GM18861 (cell line): ENCODE data around the gene CDHR3.
"Not testable (repeated sequence)": the region's sequence is repeated elsewhere in the genome, so short reads cannot be mapped to it uniquely, and the experiment has no call there.

ENCODE experiments used
- ATAC-seq: cut with Tn5 transposase; IDR thresholded peaks from one replicate; pipeline ENCODE4 v1.9.1; 2021; ENCODE audit not compliant: unreplicated experiment

CDHR3 gene

DNA sequence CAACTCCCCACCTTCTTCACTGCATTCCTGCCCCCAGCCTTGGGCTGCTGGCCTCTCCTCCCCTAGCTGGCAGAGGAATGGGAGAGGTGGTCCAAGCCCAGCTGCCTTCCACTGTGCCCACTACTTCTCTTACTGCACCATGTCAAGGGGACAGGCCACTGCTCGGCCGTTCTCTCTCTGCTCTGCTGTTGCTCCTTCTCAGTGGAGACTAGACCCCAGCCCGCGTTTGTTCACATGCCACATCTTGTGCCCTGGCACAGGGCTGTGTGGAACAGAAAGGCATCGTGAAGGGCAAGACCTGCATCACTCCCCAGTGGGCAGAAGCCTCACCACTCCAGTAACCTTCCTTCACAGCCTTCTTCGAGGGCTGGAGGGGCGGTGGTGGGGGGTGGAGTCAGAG, 711 bp upstream of the CDHR3 start:
- ATAC-seq: no peak

DNA sequence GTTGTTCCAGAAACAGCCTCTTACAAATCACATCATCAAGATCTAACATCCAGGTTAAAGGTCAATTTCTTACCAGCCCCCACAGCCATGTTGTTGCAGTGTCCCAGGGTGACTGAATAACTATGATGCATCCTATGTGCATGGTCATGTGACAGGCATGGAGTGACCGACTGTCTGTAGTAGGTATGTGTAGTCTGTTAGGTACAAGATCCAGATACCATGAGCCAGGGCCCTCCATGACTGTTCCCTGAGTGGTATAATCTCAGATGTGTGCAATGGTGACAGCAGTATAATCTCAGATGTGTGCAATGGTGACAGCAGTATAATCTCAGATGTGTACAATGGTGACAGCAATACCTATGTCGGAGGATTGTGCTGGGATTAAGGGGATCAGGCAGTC, 8.8 kb downstream of the CDHR3 start:
- no peak for ATAC-seq

DNA sequence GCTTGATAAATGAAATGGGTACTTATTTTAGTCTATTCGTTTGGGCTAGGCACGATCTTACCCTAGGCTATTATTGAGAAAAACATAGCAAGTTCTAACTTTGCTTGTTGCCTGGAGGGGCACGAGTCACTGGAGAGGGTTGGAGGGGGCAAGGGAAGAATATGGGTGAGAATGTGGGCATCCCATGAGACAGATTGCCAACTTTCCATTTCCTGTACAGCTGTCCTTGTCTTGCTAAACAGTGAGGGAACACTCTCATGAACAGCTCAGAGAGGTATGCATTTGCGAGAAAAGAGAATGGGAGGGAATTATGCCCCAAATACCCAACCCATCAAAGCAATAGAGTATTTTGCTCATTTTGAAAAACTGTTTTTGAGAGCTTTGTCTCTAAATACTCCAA, 9.2 kb downstream of the CDHR3 start:
- ATAC-seq: no peak

DNA sequence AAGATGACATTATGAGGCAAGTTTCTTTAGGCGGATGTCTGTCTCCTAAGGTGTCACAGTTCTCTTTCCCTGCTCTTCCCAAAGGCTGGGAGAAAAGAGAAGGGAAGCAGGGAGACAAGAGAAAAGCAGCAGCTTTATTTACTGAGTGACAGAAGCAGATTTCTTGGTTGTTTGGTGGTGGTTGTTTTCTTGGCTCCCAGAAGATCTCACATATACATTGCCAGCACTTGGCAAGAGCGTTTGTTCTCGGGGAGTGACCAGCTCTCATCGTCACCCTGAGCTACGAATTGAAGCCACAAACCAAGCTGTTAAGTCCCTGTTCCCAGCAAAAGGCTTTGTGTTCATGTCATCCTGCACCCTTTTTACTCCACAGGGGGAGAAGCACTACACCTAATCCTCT, 11.4 kb downstream of the CDHR3 start:
- ATAC-seq: no peak

DNA sequence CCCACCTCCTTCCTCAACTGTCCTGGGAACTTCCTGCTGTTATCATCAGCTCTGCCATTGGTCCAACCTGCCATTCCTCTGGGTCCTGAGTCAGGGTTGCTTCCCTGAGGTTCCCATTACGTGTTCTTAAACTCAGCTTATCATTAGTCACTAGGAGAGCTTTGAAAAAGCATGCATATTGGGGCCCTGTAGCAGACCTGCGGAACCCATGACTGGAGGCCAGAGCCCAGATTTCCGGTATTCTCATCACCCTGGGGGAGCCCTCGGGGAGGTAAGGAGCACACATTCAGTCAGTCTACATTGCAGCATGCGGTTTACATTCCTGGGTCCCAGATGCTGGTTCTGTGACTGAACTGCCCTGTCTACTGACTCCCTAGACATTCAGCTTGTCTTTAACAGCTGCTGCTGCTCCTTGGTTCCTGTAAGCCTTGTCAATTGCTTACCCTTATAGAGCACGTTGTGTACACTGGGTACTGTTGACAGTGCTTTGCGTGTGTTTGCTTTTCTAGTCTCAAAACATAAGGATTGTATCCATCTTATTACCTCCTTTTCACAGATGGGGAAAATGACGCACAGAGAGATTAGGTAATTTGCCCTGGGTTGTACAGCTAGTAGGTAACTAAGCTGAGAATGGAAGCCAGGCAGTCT, 12.8 kb downstream of the CDHR3 start:
- ATAC-seq: no peak

DNA sequence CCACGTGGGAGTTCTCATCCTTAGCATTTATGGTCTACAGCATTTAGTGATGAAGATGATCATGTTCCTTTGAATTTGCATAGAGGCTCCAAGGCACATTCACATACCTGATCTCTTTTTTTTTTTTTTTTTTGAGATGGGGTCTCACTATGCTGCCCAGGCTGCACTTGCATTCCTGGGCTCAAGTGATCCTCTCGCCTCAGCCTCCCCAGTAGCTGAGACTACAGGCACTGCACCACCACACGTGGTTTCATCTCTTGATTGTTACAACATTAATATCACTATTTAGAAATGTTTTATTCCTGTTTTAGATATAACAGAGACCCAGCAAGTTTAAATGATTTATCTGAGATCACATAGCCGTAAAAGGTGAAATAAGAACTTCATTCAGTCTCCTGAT, 13.8 kb downstream of the CDHR3 start:
- ATAC-seq: no peak

DNA sequence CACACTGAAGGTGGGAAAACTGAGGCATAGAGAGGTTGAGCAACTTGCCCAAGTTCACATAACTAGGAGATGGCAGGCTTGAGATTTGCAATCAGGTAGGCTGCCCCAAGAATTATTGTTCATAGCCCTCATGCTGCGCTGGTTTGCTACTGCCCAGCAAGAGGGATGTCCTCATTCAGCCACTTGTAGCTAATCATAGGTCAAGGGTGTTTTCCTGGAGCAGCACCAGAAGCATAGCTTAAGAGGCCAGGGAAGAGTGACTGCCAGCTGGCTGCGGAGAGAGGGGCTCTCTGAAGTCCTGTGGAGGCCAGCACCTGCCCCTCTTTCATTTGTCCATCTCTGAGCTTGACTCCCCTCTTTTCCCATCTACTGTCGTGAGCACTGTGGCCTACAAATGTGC, 15.0 kb downstream of the CDHR3 start:
- no peak for ATAC-seq

DNA sequence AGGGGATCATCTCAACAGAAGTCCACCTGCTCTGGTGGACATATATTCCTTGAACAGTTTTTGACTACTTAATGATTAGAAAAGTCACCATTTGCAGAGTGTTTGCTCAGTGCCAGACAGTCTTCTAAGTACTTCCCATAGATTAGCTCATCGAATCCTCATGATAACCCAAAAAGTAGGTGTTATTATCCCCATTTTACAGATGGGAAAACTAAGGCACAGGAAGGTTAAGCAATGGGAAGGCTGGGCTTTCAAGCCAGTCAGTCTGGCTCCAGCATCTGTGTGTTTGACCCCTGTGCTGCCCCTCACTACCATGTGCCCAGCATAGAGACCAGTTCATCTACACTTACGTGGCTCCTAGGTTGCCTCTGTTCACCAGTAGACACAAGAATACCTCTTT, 15.9 kb downstream of the CDHR3 start:
- no peak for ATAC-seq

DNA sequence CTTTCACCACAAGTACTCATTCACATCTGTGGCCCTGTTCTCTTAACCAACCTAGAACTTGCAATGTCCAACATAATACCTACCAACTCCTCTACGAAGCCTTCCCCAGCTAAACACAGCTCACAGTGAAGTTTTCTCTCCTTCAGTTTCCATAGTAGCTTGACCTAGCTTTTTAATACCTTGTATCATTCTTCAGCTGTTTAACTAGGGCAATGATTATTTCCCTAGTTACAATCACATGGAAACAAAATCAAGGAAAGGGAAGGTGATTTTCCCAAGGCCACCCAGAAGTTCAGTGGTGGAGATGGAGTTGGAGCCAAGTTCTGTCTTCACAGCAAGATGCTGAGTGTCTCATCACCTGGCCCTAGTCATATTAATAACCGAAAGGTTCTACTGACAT, 16.3 kb downstream of the CDHR3 start:
- ATAC-seq: no peak

DNA sequence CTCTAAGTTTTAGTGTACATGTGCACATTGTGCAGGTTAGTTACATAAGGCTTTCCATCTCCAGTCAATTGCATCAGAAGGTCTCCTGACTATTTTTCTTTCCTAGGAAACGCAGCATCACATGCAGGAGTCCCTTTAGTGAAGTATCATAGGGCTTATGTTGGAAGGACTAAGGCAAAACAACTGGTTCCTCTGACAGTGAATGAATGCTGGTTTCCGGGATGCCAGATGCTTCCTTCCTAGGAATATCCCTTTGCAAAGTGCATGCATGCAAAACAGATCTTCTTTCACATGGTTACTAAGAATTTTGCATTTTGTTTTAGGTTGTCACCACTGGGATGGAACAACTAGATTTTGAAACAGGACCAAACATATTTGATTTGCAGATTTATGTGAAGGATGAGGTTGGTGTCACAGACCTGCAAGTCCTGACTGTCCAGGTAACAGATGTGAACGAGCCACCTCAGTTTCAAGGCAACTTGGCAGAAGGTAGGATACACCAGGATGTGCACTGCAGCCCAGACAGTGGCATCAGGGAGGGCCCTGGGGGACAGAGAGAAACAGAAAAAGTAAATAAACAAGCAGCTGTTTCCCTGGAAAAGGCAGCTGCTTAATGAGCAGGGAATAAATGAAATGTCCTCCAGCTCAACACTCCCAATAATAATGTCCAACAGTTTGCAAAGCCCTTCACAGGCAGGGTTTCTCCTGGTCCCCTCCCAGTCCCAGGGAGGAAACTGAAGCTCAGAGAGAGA, 17.8 kb downstream of the CDHR3 start:
- no peak for ATAC-seq

DNA sequence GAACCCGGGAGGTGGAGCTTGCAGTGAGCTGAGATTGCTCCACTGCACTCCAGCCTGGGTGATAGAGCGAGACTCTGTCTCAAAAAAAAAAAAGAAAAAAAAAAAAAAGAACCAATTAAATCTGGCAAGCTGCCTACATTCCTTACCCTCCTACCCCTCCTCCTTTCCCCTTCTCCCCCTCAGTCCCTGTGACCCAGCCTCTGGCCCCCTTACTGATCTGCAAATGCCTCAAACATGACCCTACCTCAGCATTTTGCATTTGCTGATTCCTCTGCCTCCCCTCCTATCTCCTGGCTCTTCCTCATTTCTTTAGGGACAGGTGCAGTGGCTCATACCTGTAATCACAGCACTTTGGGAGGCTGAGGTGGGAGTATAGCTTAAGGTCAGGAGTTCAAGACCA, 19.3 kb downstream of the CDHR3 start:
- ATAC-seq: no peak

DNA sequence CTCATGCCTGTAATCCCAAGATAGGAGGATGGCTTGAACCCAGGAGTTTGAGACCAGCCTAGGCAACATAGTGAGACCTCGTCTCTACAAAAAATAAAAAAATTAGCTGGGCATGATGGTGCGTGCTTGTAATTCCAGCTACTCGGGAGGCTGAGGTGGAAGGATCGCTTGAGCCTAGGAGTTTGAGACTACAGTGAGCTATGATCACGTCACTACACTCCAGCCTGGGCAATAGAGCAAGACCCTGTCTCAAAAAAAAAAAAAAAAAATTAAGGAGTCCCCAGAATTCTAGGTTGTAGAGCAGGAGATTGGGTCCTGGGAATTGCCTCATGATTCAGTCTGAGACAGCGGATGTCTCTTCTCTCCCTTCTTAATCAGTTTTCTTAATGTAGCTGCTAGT, 21.7 kb downstream of the CDHR3 start:
- not testable (repeated sequence) for ATAC-seq

DNA sequence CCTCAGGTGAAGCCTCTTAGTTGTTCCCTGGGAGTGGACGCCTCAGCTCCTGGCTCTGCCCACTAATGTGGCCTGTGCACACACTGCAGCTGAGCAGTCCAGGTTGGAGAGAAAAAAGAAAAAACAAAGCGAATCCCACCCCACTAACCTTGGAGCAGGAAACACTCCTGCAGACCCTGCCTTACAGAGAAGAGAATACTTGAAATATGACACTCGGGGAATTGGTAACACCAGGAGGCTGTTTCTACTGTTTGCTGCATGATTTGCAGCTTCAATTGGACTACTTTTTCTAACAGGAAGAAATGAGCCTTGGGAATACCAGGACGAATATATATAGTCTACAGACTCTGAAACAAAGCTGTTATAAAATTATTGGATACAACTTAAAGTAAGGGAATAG, 22.2 kb downstream of the CDHR3 start:
- ATAC-seq: no peak

DNA sequence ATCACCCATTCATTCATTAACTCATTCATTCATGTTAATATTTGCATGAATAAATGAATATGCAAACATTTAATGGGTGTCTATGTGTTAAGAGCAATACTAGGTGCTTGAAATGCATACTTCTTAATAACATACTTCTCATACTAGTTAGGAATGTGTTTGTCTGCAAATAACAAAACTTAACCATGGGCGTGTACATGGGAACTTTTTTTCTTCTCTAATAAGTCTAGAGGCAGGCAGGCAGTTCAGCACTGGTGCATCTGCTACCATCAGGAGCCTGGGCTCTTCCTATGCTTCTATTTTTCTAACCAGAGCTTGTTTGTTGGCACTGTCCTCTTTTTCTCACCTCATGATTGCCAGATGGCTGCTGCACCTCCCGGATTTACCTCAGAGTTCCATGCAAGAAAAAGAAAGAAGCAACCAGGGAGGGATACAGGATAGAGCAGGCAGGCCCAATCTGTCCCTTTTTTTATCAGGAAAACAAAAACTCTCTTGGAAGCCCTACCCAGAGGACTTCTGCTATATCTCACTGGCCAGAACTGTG, 22.7 kb downstream of the CDHR3 start:
- no peak for ATAC-seq

DNA sequence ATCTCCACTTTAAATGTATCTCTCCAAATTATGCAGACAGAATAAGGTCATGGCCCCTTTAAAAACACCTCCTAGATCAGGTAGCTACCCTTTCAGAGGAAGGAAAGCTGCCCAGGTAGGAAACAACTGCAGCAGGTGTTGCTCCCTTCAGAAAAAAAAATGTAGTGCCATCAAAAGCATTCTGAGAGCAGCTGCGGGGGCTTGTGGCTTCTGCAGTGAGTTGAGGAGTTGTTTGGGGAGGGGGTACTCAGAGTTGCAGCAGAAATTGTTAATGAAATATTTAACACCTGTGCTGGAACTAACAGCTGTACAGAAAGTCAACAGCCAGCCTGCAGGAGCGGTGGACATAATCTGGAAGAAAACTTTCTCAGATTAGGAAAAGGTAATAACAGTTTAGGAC, 24.0 kb downstream of the CDHR3 start:
- ATAC-seq: no peak

DNA sequence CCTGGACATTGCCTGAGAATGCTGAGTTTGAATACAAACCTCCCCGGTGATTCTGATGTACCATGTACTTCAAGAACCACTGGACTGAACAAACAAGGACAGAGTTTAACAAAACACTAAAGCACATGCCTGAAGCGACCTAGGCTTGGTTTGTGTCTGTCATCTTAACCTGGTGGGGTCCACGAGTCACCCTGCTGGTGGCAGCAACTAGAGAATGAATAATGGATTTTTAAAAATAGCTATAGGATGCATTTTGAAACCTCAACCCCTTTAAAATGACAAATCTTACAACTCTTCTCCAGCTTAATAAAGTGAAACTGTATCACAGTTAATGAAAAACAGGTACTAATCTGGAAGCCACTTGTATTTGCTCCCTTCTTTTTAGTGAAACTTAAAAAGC, 25.2 kb downstream of the CDHR3 start:
- ATAC-seq: no peak

DNA sequence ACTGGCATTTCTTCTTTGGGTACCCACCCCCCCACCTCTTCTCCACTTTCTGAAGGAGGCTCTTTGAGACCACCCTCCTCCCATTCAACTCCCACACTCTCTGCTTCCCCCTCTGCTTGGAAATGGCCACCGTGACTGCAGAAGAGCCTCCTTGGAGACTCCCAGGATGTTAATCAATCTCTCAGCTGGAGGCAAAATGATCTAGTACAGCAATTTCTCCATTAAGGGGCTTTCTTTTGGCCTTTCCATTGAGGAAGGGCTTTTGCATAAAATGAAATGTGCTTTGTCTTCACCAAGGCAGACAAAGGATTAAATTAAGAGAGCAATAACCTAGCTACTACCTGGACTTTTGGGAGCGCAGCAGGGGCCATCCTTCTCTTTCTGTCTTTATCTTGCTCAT, 26.1 kb downstream of the CDHR3 start:
- ATAC-seq: no peak

DNA sequence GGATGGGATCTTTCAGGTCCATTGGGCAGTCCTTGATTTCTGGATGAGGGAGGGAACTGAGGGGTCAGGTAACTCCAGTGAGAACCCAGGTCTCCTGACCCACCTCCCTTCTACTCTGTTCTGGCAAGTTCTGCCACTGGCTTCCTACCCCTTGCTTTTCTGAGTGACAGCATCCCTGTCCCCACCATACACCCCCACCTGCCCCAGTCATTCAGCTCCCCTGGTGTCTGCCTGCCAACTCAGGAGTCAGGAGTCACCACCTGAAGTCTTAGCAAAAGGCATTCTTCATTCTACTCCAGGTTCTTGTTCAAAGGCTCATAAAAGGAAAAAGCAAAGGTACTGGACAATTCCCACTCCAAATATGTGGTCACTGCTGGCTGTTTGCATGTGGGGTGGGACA, 26.6 kb downstream of the CDHR3 start:
- no peak for ATAC-seq

DNA sequence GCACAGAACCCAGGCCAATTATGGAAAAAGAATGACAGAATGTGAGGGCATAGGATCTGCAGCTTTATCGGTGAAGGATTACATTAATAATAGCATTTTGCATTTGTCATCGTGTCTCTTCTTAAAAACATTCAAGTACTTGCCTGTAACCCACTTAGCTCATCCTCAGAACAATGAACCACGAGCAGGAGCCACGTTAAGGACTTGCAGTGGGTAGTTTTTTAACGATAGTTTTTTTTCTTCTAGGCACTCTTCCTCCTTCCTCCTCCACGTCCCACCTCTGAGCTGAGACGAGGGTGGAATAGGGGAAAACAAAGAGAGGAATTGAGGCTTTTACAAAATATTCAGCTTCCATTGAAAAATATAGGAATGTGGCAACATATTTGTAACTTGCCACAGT, 27.1 kb downstream of the CDHR3 start:
- no peak for ATAC-seq

DNA sequence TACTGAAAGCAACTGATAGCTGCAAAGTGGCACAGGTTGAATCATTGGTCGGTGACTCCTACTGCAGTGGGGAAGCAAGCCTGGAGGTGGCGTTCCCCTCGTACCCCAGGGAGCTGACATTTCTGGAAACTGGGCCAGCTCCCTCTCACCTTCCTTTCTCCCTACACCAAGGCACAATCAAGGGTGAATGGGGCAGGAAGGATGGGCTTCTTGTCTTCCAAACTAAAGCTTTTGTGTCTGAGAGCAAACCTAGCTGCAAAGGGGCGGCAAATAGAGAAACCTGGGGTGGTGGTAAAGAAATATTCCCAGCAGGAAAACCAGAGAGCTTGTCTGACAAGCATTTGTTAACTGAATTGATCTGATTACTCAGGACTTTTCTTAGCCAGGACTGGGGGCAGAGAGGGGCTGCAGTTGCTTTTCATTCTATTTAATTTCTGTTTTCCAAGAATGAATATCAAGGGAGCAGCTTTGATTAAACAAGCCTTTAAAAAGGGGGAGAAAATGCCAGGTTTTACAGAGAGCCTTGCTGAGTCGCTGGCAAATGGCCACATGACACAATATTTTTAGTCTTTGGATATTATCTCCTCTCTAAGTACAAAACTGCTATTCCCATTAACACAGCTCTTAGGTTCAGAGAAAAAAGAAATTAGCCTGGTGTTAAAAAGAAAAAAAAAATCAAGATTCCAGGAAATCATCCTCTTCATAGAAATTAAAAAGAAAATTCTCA, 27.8 kb downstream of the CDHR3 start:
- no peak for ATAC-seq

DNA sequence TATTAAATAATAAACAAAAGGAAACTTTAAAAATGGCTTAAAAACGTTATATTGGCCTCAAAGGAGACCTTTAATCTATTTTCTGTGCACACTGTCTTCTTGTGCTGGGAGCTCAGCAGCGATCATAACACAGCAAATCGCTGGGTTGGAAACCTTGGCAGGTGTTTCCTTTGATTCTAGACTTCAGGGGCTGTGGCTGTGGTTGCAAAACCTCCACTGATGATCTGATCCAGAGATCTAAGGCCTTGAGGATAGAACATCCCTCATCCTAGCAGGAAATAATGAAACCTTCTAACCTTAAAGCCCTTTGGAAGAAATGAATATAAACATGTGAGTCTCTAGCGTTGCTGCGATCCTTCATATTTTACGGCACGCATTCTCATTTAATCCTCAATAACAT, 29.8 kb downstream of the CDHR3 start:
- ATAC-seq: no peak
